GM12878 (cell line): ENCODE data around the gene PLPP3.

Source experiments
- ZZZ3 ChIP-seq: IDR thresholded peaks from 2 replicates; pipeline ENCODE4 v1.6.1; 2011; ENCODE audit warnings: low read depth; ENCODE audit not compliant: control insufficient read depth, insufficient read length
- TF ChIP-seq, protein P1 (sequence below): IDR thresholded peaks from 2 replicates; pipeline ENCODE4 v1.6.1; 2012; ENCODE audit warnings: low read length, inconsistent platforms

DNA sequence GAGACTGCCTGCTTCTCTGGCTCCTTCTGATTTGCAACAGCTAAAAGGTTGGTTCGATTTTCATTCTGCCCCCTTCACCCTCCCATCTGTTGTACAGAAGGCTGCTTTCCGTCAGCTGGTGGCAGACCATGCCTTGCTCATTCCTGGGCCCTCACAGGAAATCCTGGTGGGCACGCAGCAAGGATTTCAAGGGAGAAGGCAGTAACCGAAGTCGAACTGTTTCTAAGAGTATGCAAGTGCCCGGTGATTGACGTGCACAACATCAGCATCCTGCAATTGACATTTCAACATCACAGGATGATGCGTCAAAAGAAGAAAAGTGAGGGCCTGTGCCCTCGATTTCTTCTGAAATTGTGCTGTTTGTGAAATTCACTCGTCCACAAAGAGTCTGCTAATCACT, 83.8 kb downstream of the PLPP3 start:
- no peak for TF ChIP-seq ZZZ3
- TF ChIP-seq, protein P1, sequence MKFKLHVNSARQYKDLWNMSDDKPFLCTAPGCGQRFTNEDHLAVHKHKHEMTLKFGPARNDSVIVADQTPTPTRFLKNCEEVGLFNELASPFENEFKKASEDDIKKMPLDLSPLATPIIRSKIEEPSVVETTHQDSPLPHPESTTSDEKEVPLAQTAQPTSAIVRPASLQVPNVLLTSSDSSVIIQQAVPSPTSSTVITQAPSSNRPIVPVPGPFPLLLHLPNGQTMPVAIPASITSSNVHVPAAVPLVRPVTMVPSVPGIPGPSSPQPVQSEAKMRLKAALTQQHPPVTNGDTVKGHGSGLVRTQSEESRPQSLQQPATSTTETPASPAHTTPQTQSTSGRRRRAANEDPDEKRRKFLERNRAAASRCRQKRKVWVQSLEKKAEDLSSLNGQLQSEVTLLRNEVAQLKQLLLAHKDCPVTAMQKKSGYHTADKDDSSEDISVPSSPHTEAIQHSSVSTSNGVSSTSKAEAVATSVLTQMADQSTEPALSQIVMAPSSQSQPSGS: no peak
